GM12878 (cell line): Measurements from ENCODE around the gene TBRG4. TPM values are rescaled to one million over a fixed set of nuclear protein-coding genes. Genes with fewer than 3 reads are reported as not detected.

Source experiments
- BMI1 ChIP-seq: fragments of 450-650 bp; IDR thresholded peaks from 2 replicates; pipeline ENCODE4 v1.6.1; 2016; ENCODE audit warnings: mild to moderate bottlenecking, moderate library complexity, borderline replicate concordance
- CEBPZ ChIP-seq: fragments of 150-350 bp; IDR thresholded peaks from 2 replicates; pipeline ENCODE4 v1.6.1; 2016; ENCODE audit warnings: low read depth, low read length
- EED ChIP-seq: sonication (generic); IDR thresholded peaks from 2 replicates; pipeline ENCODE4 v1.6.1; 2016; ENCODE audit warnings: antibody characterized with exemption, low read depth
- ELK1 ChIP-seq: IDR thresholded peaks from 2 replicates; pipeline ENCODE4 v1.6.1; 2012; ENCODE audit warnings: low read depth, low read length, improper control_type of control experiment
- HDAC6 ChIP-seq: fragments of 200-600 bp; sonication (generic); IDR thresholded peaks from one replicate; pipeline ENCODE4 v1.8.0; 2017; ENCODE audit warnings: antibody characterized with exemption; ENCODE audit not compliant: unreplicated experiment
- KLF5 ChIP-seq: fragments of 450-650 bp; IDR thresholded peaks from 2 replicates; pipeline ENCODE4 v1.6.1; 2014; ENCODE audit warnings: mild to moderate bottlenecking; ENCODE audit not compliant: partially characterized antibody
- NFIC ChIP-seq: IDR thresholded peaks from 2 replicates; pipeline ENCODE4 v1.6.1; 2012; ENCODE audit warnings: low read depth, mild to moderate bottlenecking, inconsistent platforms, low read length, moderate library complexity
- POLR2A ChIP-seq: IDR thresholded peaks from 2 replicates; pipeline ENCODE4 v1.6.1; 2011; ENCODE audit warnings: low read depth, mild to moderate bottlenecking, low read length
- RELA ChIP-seq: fragments of 450-650 bp; IDR thresholded peaks from 2 replicates; pipeline ENCODE4 v1.8.0; 2014; ENCODE audit warnings: borderline replicate concordance; ENCODE audit not compliant: partially characterized antibody
- RFX5 ChIP-seq: IDR thresholded peaks from 2 replicates; pipeline ENCODE4 v1.6.1; 2011; ENCODE audit warnings: low read depth, low read length, improper control_type of control experiment
- SKIL ChIP-seq: fragments of 450-650 bp; IDR thresholded peaks from 2 replicates; pipeline ENCODE4 v1.6.1; 2017; ENCODE audit warnings: mild to moderate bottlenecking, low read depth, inconsistent platforms; ENCODE audit not compliant: poor library complexity, severe bottlenecking
- SMAD1 ChIP-seq: fragments of 450-650 bp; IDR thresholded peaks from 2 replicates; pipeline ENCODE4 v1.6.1; 2018; ENCODE audit warnings: mild to moderate bottlenecking, low read depth; ENCODE audit not compliant: partially characterized antibody
- SMARCA5 ChIP-seq: fragments of 450-650 bp; IDR thresholded peaks from 2 replicates; pipeline ENCODE4 v1.6.1; 2017; ENCODE audit warnings: mild to moderate bottlenecking
- TCF3 ChIP-seq: IDR thresholded peaks from 2 replicates; pipeline ENCODE4 v1.6.1; 2012; ENCODE audit warnings: low read depth, mild to moderate bottlenecking, low read length, borderline replicate concordance; ENCODE audit not compliant: insufficient read depth
- ZNF217 ChIP-seq: fragments of 450-650 bp; IDR thresholded peaks from 2 replicates; pipeline ENCODE4 v1.6.1; 2017; ENCODE audit warnings: antibody characterized with exemption, mild to moderate bottlenecking
- ZNF24 ChIP-seq: fragments of 450-650 bp; IDR thresholded peaks from 2 replicates; pipeline ENCODE4 v1.6.1; 2017; ENCODE audit warnings: antibody characterized with exemption, mild to moderate bottlenecking
- ZNF384 ChIP-seq: IDR thresholded peaks from 2 replicates; pipeline ENCODE4 v1.6.1; 2012; ENCODE audit warnings: low read depth, mild to moderate bottlenecking, low read length, improper control_type of control experiment, borderline replicate concordance
- polyA plus RNA-seq, 11 experiments: library from polyadenylated mRNA; depleted of rRNA in 4 of 11; unstranded in 6 of 11; stranded (reverse) in 5 of 11; fragments of >200 nt; fragmentation: Nextera tagmentation in 4 of 11; fragmentation: Illumina TruSeq in 1 of 11; extraction: Ambion mirVana in 4 of 11; extraction: Trizol in 1 of 11; gene quantifications; 1 replicate in 1 of 11; 2 replicates in 10 of 11; pipeline versions ENCODE4 v1.2.1 to v1.2.3, GENCODE V29; 2011 to 2016; ENCODE audit warnings: inconsistent platforms in 2 of 11, missing spikeins in 2 of 11, low read depth in 1 of 11
- total RNA-seq, 4 experiments: library from RNA; depleted of rRNA in 3 of 4; stranded (reverse); fragments of >200 nt in 3 of 4; fragmentation: Illumina TruSeq in 1 of 4; extraction: Trizol in 1 of 4; gene quantifications; 2 replicates each; pipeline versions ENCODE4 v1.2.1 to v1.2.3, GENCODE V29; 2013 to 2021
- TF ChIP-seq, protein P1 (sequence below): IDR thresholded peaks from 2 replicates; pipeline ENCODE4 v1.6.1; 2012; ENCODE audit warnings: low read length, inconsistent platforms
- TF ChIP-seq, protein P2 (sequence below): fragments of 450-650 bp; IDR thresholded peaks from 2 replicates; pipeline ENCODE4 v1.6.1; 2017; ENCODE audit warnings: low read depth, mild to moderate bottlenecking, moderate library complexity
- TF ChIP-seq, protein P3 (sequence below): fragments of 450-650 bp; IDR thresholded peaks from 2 replicates; pipeline ENCODE4 v1.6.1; 2016; ENCODE audit warnings: mild to moderate bottlenecking

Gene TBRG4
- total and polyA plus RNA-seq, 10 of the 15 experiments (the other 5 are each of a cell fraction or from before 2014, with no cell fraction given) = 8.4 to 130 (median 118) TPM

DNA sequence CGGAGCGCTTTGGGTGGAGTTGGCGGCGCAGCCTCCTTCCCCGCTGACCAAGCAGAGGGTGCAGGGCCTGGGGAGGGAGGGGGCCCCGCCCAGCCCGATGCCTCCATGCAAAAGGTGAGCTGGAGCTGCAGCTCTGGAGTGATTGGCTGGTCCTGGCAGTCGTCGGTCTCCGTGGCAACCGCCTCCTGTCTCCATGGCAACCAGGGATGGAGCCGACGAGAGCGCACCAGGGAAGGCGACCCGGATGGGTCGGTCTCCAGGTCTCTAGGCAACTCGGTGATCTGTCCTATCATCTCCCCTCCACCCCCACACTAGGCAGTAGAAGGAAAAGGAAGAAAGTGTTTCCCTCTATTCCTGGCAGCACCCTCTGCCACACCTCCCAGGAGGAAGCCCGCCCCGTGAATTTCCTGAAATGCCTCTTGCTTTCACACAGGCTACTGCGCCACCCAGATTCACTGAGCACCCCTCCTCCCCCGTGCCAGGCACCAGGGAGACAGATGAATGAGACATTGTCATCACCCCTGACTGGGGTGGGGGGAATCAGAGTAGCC, 22.1 kb downstream of the TBRG4 start (continued):
- TF ChIP-seq BMI1 = peak; percentile 94
- TF ChIP-seq CEBPZ = no peak
- no peak for TF ChIP-seq SMAD1
- TF ChIP-seq ZNF217 = no peak
- no peak for TF ChIP-seq RFX5
- TF ChIP-seq RELA = no peak
- TF ChIP-seq, protein P1, sequence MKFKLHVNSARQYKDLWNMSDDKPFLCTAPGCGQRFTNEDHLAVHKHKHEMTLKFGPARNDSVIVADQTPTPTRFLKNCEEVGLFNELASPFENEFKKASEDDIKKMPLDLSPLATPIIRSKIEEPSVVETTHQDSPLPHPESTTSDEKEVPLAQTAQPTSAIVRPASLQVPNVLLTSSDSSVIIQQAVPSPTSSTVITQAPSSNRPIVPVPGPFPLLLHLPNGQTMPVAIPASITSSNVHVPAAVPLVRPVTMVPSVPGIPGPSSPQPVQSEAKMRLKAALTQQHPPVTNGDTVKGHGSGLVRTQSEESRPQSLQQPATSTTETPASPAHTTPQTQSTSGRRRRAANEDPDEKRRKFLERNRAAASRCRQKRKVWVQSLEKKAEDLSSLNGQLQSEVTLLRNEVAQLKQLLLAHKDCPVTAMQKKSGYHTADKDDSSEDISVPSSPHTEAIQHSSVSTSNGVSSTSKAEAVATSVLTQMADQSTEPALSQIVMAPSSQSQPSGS = no peak
- no peak for TF ChIP-seq SKIL
- TF ChIP-seq SMARCA5 = no peak
- TF ChIP-seq, protein P2, sequence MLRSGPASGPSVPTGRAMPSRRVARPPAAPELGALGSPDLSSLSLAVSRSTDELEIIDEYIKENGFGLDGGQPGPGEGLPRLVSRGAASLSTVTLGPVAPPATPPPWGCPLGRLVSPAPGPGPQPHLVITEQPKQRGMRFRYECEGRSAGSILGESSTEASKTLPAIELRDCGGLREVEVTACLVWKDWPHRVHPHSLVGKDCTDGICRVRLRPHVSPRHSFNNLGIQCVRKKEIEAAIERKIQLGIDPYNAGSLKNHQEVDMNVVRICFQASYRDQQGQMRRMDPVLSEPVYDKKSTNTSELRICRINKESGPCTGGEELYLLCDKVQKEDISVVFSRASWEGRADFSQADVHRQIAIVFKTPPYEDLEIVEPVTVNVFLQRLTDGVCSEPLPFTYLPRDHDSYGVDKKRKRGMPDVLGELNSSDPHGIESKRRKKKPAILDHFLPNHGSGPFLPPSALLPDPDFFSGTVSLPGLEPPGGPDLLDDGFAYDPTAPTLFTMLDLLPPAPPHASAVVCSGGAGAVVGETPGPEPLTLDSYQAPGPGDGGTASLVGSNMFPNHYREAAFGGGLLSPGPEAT = no peak
- no peak for TF ChIP-seq KLF5
- TF ChIP-seq POLR2A = no peak
- TF ChIP-seq HDAC6 = no peak
- TF ChIP-seq ZNF24 = no peak
- no peak for TF ChIP-seq ELK1
- TF ChIP-seq, protein P3, sequence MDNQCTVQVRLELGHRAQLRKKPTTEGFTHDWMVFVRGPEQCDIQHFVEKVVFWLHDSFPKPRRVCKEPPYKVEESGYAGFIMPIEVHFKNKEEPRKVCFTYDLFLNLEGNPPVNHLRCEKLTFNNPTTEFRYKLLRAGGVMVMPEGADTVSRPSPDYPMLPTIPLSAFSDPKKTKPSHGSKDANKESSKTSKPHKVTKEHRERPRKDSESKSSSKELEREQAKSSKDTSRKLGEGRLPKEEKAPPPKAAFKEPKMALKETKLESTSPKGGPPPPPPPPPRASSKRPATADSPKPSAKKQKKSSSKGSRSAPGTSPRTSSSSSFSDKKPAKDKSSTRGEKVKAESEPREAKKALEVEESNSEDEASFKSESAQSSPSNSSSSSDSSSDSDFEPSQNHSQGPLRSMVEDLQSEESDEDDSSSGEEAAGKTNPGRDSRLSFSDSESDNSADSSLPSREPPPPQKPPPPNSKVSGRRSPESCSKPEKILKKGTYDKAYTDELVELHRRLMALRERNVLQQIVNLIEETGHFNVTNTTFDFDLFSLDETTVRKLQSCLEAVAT = no peak
- no peak for TF ChIP-seq EED
- TF ChIP-seq TCF3 = no peak
- no peak for TF ChIP-seq ZNF384
- no peak for TF ChIP-seq NFIC
